ENCODE data around the gene MREG.

GRCh38 chr2:216003876-216004696 lies 9.3 kb downstream of the MREG start:
- no peak for TF ChIP-seq EZH2 (IDR thresholded peaks at IDR 0.05; ENCODE audit: borderline replicate concordance, low read length)
- TF ChIP-seq CTCF (IDR thresholded peaks at IDR 0.05; ENCODE audit: low read length), result no peak
